HG02840 (cell line): ENCODE data around the gene PIGB.
"Not testable (repeated sequence)": the region's sequence is repeated elsewhere in the genome, so short reads cannot be mapped to it uniquely, and the experiment has no call there.

ENCODE experiments used
- ATAC-seq: cut with Tn5 transposase; IDR thresholded peaks from one replicate; pipeline ENCODE4 v1.9.1; 2021; ENCODE audit warnings: mild to moderate bottlenecking, moderate library complexity, moderate number of reproducible peaks; ENCODE audit not compliant: unreplicated experiment, low FRiP score

PIGB gene

DNA sequence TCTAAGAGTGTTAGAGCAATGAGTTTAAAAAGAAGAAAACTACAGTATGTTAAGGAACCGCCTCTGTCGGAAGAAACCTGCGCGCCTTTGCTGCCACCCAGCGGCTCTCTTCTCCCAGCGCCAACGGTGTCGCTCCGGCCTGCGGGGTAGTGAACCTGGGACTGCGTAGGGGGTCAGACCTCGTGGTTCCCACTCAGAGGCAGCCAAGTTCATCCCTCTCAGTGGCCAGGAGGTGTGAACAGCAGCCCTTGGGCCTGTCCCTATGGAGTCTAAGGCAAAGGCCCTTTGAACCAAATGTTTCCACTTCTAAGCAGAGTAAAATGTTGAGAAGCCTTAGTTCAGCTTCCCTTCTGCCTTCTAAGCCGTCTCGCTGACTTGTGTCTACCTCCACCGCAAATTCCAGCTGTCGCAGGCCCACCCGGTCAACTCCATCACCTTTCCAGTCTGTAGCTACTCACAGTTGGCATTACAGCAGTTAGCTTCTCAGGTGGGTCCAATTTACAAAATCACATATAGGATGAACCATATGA lies 28.4 kb upstream of the PIGB start:
- peak; percentile 61 for ATAC-seq

DNA sequence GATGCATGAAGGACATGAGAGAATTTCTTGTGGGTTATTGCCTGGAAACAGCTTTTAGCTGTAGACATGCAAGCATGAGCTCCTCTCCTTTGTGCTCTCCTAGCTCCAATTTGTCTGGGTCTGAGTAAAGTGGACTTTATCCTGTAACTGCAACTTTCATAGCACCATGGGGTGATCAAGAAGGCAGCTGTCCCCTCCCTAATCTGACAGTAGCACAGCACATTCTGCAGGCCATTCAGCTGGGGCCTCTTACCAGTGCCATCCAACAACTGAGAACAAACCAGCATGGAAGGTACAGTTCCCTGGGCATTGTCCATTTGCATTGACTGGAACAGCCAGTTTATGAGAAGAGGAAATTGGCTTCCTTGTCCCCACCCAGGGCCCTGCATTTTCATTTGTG lies 21.7 kb upstream of the PIGB start:
- ATAC-seq = no peak

DNA sequence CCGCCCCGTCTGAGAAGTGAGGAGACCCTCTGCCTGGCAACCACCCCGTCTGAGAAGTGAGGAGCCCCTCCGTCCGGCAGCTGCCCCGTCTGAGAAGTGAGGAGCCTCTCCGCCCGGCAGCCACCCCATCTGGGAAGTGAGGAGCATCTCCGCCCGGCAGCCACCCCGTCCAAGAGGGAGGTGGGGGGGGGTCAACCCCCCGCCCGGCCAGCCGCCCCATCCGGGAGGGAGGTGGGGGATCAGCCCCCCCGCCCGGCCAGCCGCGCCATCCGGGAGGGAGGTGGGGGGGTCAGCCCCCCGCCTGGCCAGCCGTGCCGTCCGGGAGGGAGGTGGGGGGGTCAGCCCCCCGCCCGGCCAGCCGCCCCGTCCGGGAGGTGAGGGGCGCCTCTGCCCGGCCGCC lies 16.2 kb upstream of the PIGB start:
- not testable (repeated sequence) for ATAC-seq

- no peak for ATAC-seq
Measured at GRCh38 chr15:55319537-55320237, 665 bp downstream of the PIGB start.

DNA sequence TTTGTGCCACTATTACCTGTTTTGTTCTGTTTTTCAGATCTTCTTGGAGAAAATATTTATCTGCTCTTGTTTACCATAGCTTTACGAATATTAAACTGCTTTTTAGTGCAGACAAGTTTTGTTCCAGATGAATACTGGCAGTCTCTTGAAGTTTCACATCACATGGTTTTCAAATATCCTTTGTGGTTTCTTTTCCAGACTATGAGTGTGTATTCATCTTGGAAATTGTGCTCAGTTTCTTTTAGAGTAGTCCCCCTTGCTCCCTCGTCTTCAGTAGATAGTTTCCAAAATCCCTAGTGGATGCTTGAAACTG lies 1.2 kb downstream of the PIGB start:
- no peak for ATAC-seq

DNA sequence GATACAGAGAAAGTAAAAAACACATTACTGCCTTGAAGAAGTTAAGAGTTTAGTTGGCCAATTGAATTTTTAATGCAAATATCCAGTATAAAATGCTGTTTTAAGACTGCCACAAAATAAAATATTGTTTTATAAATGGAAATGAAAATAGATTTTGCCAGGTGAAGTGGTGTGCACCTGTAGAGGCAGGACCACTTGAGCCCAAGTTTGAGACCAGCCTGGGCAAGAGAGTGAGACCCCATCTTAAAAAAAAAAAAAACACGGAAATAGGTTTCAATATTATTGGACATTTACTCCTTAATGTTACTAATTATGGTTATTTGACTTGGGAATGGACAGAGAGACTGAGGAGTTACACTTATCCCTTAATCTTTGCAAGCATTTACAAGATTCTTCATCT lies 1.9 kb downstream of the PIGB start:
- ATAC-seq = no peak

- no peak for ATAC-seq
Measured at GRCh38 chr15:55322467-55322866, 3.4 kb downstream of the PIGB start.

- ATAC-seq = no peak
Measured at GRCh38 chr15:55327387-55327786, 8.4 kb downstream of the PIGB start.

GRCh38 chr15:55334371-55334770 lies 15.3 kb downstream of the PIGB start:
- ATAC-seq = no peak

- no peak for ATAC-seq
Measured at GRCh38 chr15:55334997-55335396, 16.0 kb downstream of the PIGB start.

- no peak for ATAC-seq
Measured at GRCh38 chr15:55337160-55337559, 18.1 kb downstream of the PIGB start.

GRCh38 chr15:55343168-55343567 lies 24.1 kb downstream of the PIGB start:
- ATAC-seq = no peak

GRCh38 chr15:55344206-55344605 lies 25.2 kb downstream of the PIGB start:
- no peak for ATAC-seq

DNA sequence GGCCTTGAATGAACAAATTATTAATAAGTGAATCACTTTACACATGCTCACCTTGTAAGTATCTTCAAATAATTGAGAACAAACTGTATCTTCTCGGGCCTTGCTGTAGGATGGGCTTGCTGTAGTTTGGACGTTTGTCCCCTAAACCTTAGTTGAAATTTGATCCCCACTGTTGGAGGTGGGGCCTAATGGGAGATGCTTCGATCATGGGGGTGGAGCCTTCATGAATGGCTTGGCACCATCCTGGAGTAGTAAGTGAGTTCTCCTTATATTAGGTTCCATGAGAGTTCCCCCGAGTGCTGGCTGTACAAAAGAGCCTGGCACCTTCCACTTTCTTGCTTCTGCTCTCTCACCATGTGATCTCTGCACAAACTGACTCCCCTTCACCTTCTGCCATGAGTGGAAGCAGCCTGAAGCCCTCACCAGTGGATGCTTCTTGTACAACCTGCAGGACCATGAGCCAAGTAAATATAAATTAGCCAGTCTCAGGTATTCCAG lies 29.3 kb downstream of the PIGB start:
- ATAC-seq = no peak

DNA sequence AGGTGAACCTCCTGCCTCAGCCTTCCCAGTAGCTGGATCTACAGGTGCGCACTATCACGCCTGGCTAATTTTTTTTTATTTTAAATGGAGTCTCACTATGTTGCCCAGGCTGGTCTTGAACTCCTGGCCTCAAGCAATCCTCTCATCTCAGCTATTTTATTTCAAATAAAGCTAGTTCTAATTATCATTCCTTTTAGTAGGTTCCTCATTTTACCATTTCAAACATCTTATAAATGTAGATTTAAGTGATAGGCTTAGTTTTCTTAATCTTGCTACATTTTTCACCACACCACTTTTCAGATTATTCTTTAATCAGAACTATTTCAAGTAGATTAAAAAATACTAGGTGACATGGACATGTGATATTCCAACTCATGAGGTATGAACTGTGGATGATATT lies 30.3 kb downstream of the PIGB start:
- ATAC-seq = no peak

DNA sequence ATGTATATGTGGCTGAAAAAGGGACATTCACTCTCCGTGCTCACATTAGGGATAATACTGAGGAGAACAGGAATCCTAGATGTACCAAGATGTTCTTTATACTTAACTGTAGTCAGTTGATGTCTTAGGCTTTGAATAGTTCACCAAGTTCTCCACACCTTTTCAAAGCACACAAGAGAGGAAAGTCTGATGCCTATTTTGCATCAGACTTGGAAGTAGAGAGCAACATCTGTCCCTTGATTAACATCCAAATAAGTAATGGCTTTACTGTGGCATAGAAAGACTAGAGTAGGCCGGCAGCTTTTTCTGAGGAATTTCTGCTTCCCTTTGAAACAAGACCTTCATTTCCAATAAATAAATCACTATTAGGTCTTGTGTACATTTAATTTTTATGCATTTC lies 34.0 kb downstream of the PIGB start:
- ATAC-seq = no peak

GRCh38 chr15:55356985-55357585 lies 38.1 kb downstream of the PIGB start:
- no peak for ATAC-seq

GRCh38 chr15:55357774-55358173 lies 38.8 kb downstream of the PIGB start:
- no peak for ATAC-seq

- no peak for ATAC-seq
Measured at GRCh38 chr15:55358471-55358870, 39.4 kb downstream of the PIGB start.

DNA sequence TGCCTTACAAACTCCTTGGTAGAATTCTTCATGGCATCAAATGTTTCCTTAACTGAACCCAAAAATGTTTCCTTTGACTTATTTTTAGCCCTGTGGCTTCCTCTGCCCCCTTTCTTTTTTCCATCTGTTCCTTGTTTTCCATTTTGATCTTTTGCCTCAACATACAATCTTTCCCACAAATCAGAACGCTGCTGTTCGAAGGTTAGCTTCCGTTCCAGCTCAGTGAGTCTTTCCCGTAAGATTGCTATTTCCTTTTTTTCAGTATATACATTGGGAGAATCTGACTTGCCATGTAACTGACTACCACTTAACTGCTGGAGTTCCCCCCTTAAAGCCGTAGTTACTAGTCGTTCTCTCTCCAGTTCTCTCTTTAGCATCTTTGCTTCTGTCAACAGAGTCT lies 41.2 kb downstream of the PIGB start:
- ATAC-seq = no peak

- ATAC-seq = no peak
Measured at GRCh38 chr15:55361048-55361447, 42.0 kb downstream of the PIGB start.

- ATAC-seq = no peak
Measured at GRCh38 chr15:55362641-55363040, 43.6 kb downstream of the PIGB start.
